H1 (cell line): Measurements from ENCODE around the gene MGAT5. TPM values are rescaled to one million over a fixed set of nuclear protein-coding genes. Genes with fewer than 3 reads are reported as not detected.
A peak's percentile ranks its signal among the peaks of the same experiment; 100 is the strongest.

Experiments used
- CTCF ChIA-PET: fragments of 300-600 bp; sonication (Branson Sonifier 250); formaldehyde crosslinking; loops from one replicate; lab custom pipeline; 2021; ENCODE audit not compliant: partially characterized antibody; lab: Charles Lee
- POLR2A ChIA-PET: fragments of 300-600 bp; sonication (Branson Sonifier 250); formaldehyde crosslinking; loops from one replicate; lab custom pipeline; 2021; ENCODE audit warnings: inconsistent platforms; ENCODE audit not compliant: partially characterized antibody; lab: Charles Lee
- DNase-seq, 2 experiments: peaks; one replicate each; pipeline versions ENCODE4 v3.0.0 to v3.0.0-alpha.2; 2010 to 2022; ENCODE audit warnings: low spot score in 2 of 2, low read depth in 1 of 2, mixed read lengths in 1 of 2
- FAIRE-seq: peaks from 2 replicates; lab custom pipeline; 2011; peaks lifted over from hg19 to GRCh38; lab: Jason Lieb, UNC
- H2AFZ ChIP-seq: 2 replicates; pipeline ENCODE4 v1.8.1; 2012; ENCODE audit warnings: low read length, inconsistent platforms
- H2AK5ac ChIP-seq: 2 replicates; pipeline ENCODE4 v1.6.1; 2013; ENCODE audit warnings: low read depth, low read length
- H2BK120ac ChIP-seq: replicated peaks from 2 replicates; pipeline ENCODE3; 2013; ENCODE audit warnings: low read depth, low read length, inconsistent platforms
- H2BK12ac ChIP-seq: 2 replicates; pipeline ENCODE4 v1.6.1; 2013; ENCODE audit warnings: low read depth, low read length
- H2BK15ac ChIP-seq: 2 replicates; pipeline ENCODE4 v1.6.1; 2013; ENCODE audit warnings: low read length
- H2BK20ac ChIP-seq: 2 replicates; pipeline ENCODE4 v1.6.1; 2013; ENCODE audit warnings: low read length
- H2BK5ac ChIP-seq: 2 replicates; pipeline ENCODE4 v1.6.1; 2013; ENCODE audit warnings: low read depth, low read length
- H3K14ac ChIP-seq: 2 replicates; pipeline ENCODE4 v1.6.1; 2013; ENCODE audit warnings: inconsistent platforms; ENCODE audit not compliant: insufficient read length
- H3K18ac ChIP-seq: 2 replicates; pipeline ENCODE4 v1.6.1; 2013; ENCODE audit warnings: low read length; ENCODE audit errors: extremely low read depth
- H3K23ac ChIP-seq: 2 replicates; pipeline ENCODE4 v1.6.1; 2013; ENCODE audit warnings: inconsistent platforms; ENCODE audit not compliant: insufficient read length
- H3K23me2 ChIP-seq: 2 replicates; pipeline ENCODE4 v1.6.1; 2013; ENCODE audit warnings: low read depth, low read length
- H3K27ac ChIP-seq: 2 replicates; pipeline ENCODE4 v1.6.1; 2011; ENCODE audit warnings: low read depth, low read length, inconsistent platforms
- H3K27me3 ChIP-seq, 4 experiments: replicated peaks in 1 of 4; 1 replicate in 1 of 4; 2 replicates in 3 of 4; pipeline versions ENCODE4 v1.6.1 to v1.8.1; 2011 to 2013; ENCODE audit warnings: low read length in 3 of 4, mild to moderate bottlenecking in 3 of 4, inconsistent platforms in 2 of 4, mixed read lengths in 2 of 4, moderate library complexity in 1 of 4; ENCODE audit not compliant: control insufficient read depth in 3 of 4, insufficient read depth in 3 of 4; ENCODE audit errors: extremely low read depth in 1 of 4
- H3K36me3 ChIP-seq, 4 experiments: 2 replicates each; pipeline versions ENCODE4 v1.6.1 to v1.8.1; 2011 to 2013; ENCODE audit warnings: mild to moderate bottlenecking in 4 of 4, low read length in 3 of 4, moderate library complexity in 2 of 4, control low read depth in 1 of 4, inconsistent platforms in 1 of 4; ENCODE audit not compliant: insufficient read depth in 4 of 4, control insufficient read depth in 2 of 4
- H3K4ac ChIP-seq: replicated peaks from 2 replicates; pipeline ENCODE3; 2013; ENCODE audit warnings: low read length, low read depth, mixed read lengths, inconsistent platforms; ENCODE audit not compliant: insufficient read length
- H3K4me1 ChIP-seq, 4 experiments: replicated peaks in 1 of 4; 1 replicate in 1 of 4; 2 replicates in 3 of 4; pipeline versions ENCODE4 v1.6.1 to v1.8.1; 2011 to 2013; ENCODE audit warnings: low read length in 3 of 4, inconsistent platforms in 2 of 4, mixed read lengths in 1 of 4; ENCODE audit not compliant: insufficient read depth in 4 of 4, control insufficient read depth in 3 of 4
- H3K4me2 ChIP-seq, 2 experiments: 2 replicates each; pipeline versions ENCODE4 v1.6.1 to v1.8.1; 2011 to 2013; ENCODE audit warnings: low read depth in 2 of 2, low read length in 2 of 2, control low read depth in 1 of 2, inconsistent platforms in 1 of 2, mild to moderate bottlenecking in 1 of 2; ENCODE audit not compliant: insufficient read depth in 1 of 2
- H3K4me3 ChIP-seq, 4 experiments: fragments of 200-600, 300-600 bp in 1 of 4; sonication (generic), shearing (Covaris generic), sonication (Bioruptor Twin) in 1 of 4; 2 replicates each; pipeline versions ENCODE4 v1.5.1 to v1.8.1; 2011 to 2016; ENCODE audit warnings: low read length in 4 of 4, low read depth in 3 of 4, control low read depth in 2 of 4, inconsistent platforms in 2 of 4, mild to moderate bottlenecking in 2 of 4, mixed read lengths in 1 of 4, moderate library complexity in 1 of 4; ENCODE audit not compliant: insufficient read depth in 2 of 4; ENCODE audit errors: extremely low read depth in 1 of 4
- H3K56ac ChIP-seq: replicated peaks from 2 replicates; pipeline ENCODE3; 2013; ENCODE audit warnings: low read depth, mild to moderate bottlenecking, mixed read lengths, low read length, inconsistent platforms; ENCODE audit not compliant: insufficient read length
- H3K79me1 ChIP-seq: 2 replicates; pipeline ENCODE4 v1.6.1; 2013; ENCODE audit warnings: low read depth, low read length, control low read depth
- H3K79me2 ChIP-seq, 2 experiments: 2 replicates each; pipeline versions ENCODE4 v1.6.1 to v1.8.1; 2012 to 2013; ENCODE audit warnings: low read length in 2 of 2, mild to moderate bottlenecking in 2 of 2, inconsistent platforms in 1 of 2; ENCODE audit not compliant: insufficient read depth in 2 of 2, control insufficient read depth in 1 of 2
- H3K9ac ChIP-seq, 4 experiments: replicated peaks in 1 of 4; 1 replicate in 1 of 4; 2 replicates in 3 of 4; pipeline versions ENCODE4 v1.6.1 to v1.8.1; 2011 to 2013; ENCODE audit warnings: low read depth in 3 of 4, low read length in 3 of 4, control low read depth in 2 of 4, mild to moderate bottlenecking in 2 of 4, moderate library complexity in 2 of 4, inconsistent platforms in 1 of 4; ENCODE audit errors: extremely low read depth in 1 of 4
- H3K9me3 ChIP-seq, 2 experiments: 2 replicates each; pipeline versions ENCODE4 v1.6.1 to v1.8.1; 2012 to 2013; ENCODE audit warnings: mild to moderate bottlenecking in 2 of 2, moderate library complexity in 2 of 2, control low read depth in 1 of 2, inconsistent platforms in 1 of 2, low read depth in 1 of 2, low read length in 1 of 2, mixed read lengths in 1 of 2; ENCODE audit not compliant: insufficient read depth in 2 of 2
- H4K20me1 ChIP-seq, 2 experiments: replicated peaks in 1 of 2; 2 replicates each; pipeline versions ENCODE3 to v1.8.1; 2011 to 2013; ENCODE audit warnings: inconsistent platforms in 2 of 2, low read length in 2 of 2, mild to moderate bottlenecking in 1 of 2; ENCODE audit not compliant: insufficient read depth in 2 of 2, control insufficient read depth in 1 of 2
- H4K5ac ChIP-seq: 2 replicates; pipeline ENCODE4 v1.6.1; 2013; ENCODE audit warnings: low read length, low read depth, mixed read lengths, inconsistent platforms; ENCODE audit not compliant: insufficient read length
- H4K8ac ChIP-seq: 2 replicates; pipeline ENCODE4 v1.8.0; 2013; ENCODE audit warnings: mild to moderate bottlenecking, moderate library complexity, low read length, inconsistent platforms; ENCODE audit not compliant: insufficient read depth; ENCODE audit errors: extremely low read depth
- H4K91ac ChIP-seq: replicated peaks from 2 replicates; pipeline ENCODE3; 2013; ENCODE audit warnings: low read length, mixed read lengths, inconsistent platforms; ENCODE audit not compliant: insufficient read length
- CEBPB ChIP-seq: IDR thresholded peaks from 2 replicates; pipeline ENCODE4 v1.6.1; 2012; ENCODE audit warnings: low read depth, low read length
- PHF8 ChIP-seq: fragments of 200-600 bp; sonication (generic); conservative IDR thresholded peaks from 2 replicates; pipeline ENCODE4 v1.7.1; 2012; ENCODE audit warnings: low read depth, mild to moderate bottlenecking, inconsistent platforms, low read length, moderate library complexity
- TCF12 ChIP-seq: IDR thresholded peaks from 2 replicates; pipeline ENCODE4 v1.6.1; 2011; ENCODE audit warnings: low read depth, mild to moderate bottlenecking, low read length
- WGBS, 2 experiments: shearing (Covaris generic) in 1 of 2; methylation state at CpG; one replicate each; pipeline versions ENCODE4 v1.1.6 to v1.1.7; 2013 to 2015; ENCODE audit warnings: low lambda C conversion rate in 2 of 2, mixed read lengths in 2 of 2, inconsistent platforms in 1 of 2, low coverage in 1 of 2, missing lambda C conversion rate in 1 of 2; ENCODE audit not compliant: insufficient replicate concordance in 2 of 2, insufficient coverage in 1 of 2, insufficient read length in 1 of 2; ENCODE audit errors: extremely low coverage in 1 of 2, missing lambda C conversion rate in 1 of 2; 5-methylcytosine and 5-hydroxymethylcytosine counted together
- polyA plus RNA-seq, 7 experiments: library from polyadenylated mRNA; depleted of rRNA in 3 of 7; stranded (reverse) in 5 of 7; unstranded in 2 of 7; fragments of >200 nt in 5 of 7; fragments of 200-250 nt in 2 of 7; gene quantifications; 1 replicate in 5 of 7; 2 replicates in 1 of 7; 4 replicates in 1 of 7; pipeline versions ENCODE4 v1.2.1 to v1.2.3, GENCODE V29; 2011 to 2013; ENCODE audit warnings: missing spikeins in 2 of 7, mixed read lengths in 2 of 7
- total RNA-seq: library from RNA; stranded (reverse); fragmentation: NEBNext Ultra II Directional; extraction: Animal tissue kit (Norgen Biotek cat#: 25700); gene quantifications from 2 replicates; pipeline ENCODE4 v1.2.1, GENCODE V29; 2021

The MGAT5 gene
- total and polyA plus RNA-seq, 2 of the 8 experiments (the other 6 are each of a cell fraction or from before 2014, with no cell fraction given) = 11.2 to 49.2 TPM

DNA sequence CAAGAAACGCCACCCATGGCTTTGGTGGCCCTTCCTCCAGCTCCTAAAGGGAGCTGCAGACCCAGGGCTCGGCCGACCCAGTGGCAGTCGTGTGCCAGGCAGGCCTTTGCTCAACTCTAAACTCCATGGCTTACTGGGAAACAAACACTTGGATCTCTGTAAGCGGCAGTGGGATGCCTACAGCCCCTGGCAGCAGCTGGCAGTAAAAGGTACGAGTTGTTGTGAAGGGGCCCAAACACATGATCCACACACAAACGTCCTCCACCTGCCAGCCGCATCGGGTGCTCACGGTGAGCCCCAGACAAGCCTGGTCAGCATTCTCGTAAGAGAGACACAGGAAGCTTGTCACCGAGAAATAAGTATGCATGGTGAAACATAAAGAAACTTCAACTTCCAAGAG is 214.9 kb downstream of the MGAT5 start:
- H2BK15ac ChIP-seq = no peak overlapping the region
- no peak for FAIRE-seq
- TF ChIP-seq TCF12 = no peak
- no peak for TF ChIP-seq PHF8
- TF ChIP-seq CEBPB = no peak

More for the DNA sequence above, 214.9 kb downstream of the MGAT5 start:
- H3K4me1 ChIP-seq = no peaks in the 10 kb centered on the region; a peak in 1 of 7 replicates
- H3K79me1 ChIP-seq = no peaks in the 10 kb centered on the region
- H2AK5ac ChIP-seq = no peak overlapping the region
- no peak overlapping the region for H2BK5ac ChIP-seq
- H3K18ac ChIP-seq = no peak overlapping the region
- no peak overlapping the region for H3K4ac ChIP-seq
- H2BK120ac ChIP-seq = no peak overlapping the region
- DNase-seq = peak in 1 of 2 experiments; percentile 35
- no peak overlapping the region for H2BK20ac ChIP-seq
- no peak overlapping the region for H4K91ac ChIP-seq
- no peak overlapping the region for H4K5ac ChIP-seq
- POLR2A ChIA-PET = no interaction called here
- H3K36me3 ChIP-seq = no peaks in the 10 kb centered on the region
- H3K27ac ChIP-seq = no peak overlapping the region
- no peak overlapping the region for H3K14ac ChIP-seq
- WGBS, 2 experiments = 96% methylated on average over 12 of the region's 12 CpGs; no CpG with 5 or more reads in 1 of the 2 experiments
- H3K27me3 ChIP-seq = no peaks in the 10 kb centered on the region
- H2AFZ ChIP-seq = no peak overlapping the region
- no peak overlapping the region for H3K9ac ChIP-seq
- H2BK12ac ChIP-seq = no peak overlapping the region
- no peaks in the 10 kb centered on the region for H3K79me2 ChIP-seq
- no peak overlapping the region for H3K4me2 ChIP-seq
- no peak overlapping the region for H3K4me3 ChIP-seq
- H3K9me3 ChIP-seq = no peaks in the 10 kb centered on the region
- no peak overlapping the region for H3K23ac ChIP-seq
- no peaks in the 10 kb centered on the region for H4K20me1 ChIP-seq
- CTCF ChIA-PET = interaction anchor here (0.8 to 3.6 kb wide), 14 partner anchors 8 to 429 kb away, joined by 3 to 31 read pairs (median 4); no protein-coding TSS in a partner anchor
- no peaks in the 10 kb centered on the region for H3K23me2 ChIP-seq
- no peak overlapping the region for H3K56ac ChIP-seq
- H4K8ac ChIP-seq = no peak overlapping the region
